ENCODE results near the gene MANEAL.

MANEAL gene

GRCh38 chr1:37839676-37840075 is 46.0 kb downstream of the MANEAL start:
- Histone ChIP-seq H3K9ac (ENCODE audit: low read length) (no peak overlapping the region), H3K79me2 (ENCODE audit: insufficient read depth, low read length) (no peaks in the 10 kb centered on the region), H4K20me1 (ENCODE audit: insufficient read depth, low read length) (no peaks in the 10 kb centered on the region), H3K9me2 (ENCODE audit: low read depth, low read length) (no peaks in the 10 kb centered on the region), H3K4me1 (ENCODE audit: insufficient read depth, low read length, severe bottlenecking) (no peaks in the 10 kb centered on the region), H3K9me3 (ENCODE audit: low read length) (no peaks in the 10 kb centered on the region), H3K4me3 (ENCODE audit: low read depth, low read length, poor library complexity, severe bottlenecking) (no peak overlapping the region), H3K27me3 (ENCODE audit: insufficient read depth, low read length) (no peaks in the 10 kb centered on the region), H3K27ac (ENCODE audit: low read depth, low read length, poor library complexity, severe bottlenecking) (no peak overlapping the region), H2AFZ (ENCODE audit: low read length) (no peak overlapping the region), H3F3A (ENCODE audit: insufficient read depth, low read length) (no peaks in the 10 kb centered on the region), H3K4me2 (ENCODE audit: low read length) (no peak overlapping the region), H3K36me3 (ENCODE audit: insufficient read depth, low read length) (peaks cover 46% of the 10 kb centered on the region)
- no peak for TF ChIP-seq EZH2 (IDR thresholded peaks at IDR 0.05; ENCODE audit: borderline replicate concordance, low read length)
- TF ChIP-seq, protein P1, sequence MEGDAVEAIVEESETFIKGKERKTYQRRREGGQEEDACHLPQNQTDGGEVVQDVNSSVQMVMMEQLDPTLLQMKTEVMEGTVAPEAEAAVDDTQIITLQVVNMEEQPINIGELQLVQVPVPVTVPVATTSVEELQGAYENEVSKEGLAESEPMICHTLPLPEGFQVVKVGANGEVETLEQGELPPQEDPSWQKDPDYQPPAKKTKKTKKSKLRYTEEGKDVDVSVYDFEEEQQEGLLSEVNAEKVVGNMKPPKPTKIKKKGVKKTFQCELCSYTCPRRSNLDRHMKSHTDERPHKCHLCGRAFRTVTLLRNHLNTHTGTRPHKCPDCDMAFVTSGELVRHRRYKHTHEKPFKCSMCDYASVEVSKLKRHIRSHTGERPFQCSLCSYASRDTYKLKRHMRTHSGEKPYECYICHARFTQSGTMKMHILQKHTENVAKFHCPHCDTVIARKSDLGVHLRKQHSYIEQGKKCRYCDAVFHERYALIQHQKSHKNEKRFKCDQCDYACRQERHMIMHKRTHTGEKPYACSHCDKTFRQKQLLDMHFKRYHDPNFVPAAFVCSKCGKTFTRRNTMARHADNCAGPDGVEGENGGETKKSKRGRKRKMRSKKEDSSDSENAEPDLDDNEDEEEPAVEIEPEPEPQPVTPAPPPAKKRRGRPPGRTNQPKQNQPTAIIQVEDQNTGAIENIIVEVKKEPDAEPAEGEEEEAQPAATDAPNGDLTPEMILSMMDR (IDR thresholded peaks at IDR 0.05; ENCODE audit: low read length) = no peak

DNA sequence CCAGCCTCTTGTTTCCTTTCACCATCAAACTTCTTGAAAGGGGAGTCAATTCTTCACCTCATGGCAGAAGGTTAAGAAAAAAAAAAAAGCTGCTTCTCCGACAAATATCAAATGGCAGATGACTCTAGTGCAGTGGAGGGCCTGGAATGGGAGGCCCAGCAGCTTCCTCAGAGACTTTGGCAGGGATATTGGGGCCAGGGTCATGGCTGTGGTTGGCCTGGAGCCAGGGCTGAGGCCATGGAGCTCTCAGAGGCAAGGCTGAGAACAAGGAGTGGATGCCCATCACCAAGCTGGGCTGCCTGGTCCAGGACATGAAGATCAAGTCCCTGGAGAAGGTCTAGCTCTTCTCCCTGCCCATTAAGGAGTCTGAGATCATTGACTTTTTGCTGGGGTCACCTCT is 47.1 kb downstream of the MANEAL start:
- Histone ChIP-seq H3K79me2 (ENCODE audit: insufficient read depth, low read length) (no peaks in the 10 kb centered on the region), H3K9me2 (ENCODE audit: low read depth, low read length) (no peaks in the 10 kb centered on the region), H3K9ac (ENCODE audit: low read length) (no peak overlapping the region)

DNA sequence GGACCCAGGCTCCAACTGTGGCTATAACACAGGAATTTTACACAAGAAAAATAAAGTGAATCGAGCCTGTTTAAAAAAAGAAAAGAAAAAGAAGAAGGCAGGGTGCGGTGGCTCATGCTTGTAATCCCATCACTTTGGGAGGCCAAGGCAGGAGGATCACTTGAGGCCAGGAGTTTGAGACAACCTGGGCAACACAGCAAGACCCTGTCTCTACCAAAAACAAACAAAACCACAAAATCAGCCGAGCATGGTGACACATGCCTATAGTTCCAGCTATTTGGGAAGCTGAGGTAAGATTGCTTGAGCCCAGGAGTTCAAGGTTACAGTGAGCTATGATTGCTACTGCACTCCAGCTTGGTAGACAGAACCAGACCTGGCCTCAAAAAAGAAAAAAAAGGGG is 48.0 kb downstream of the MANEAL start:
- H3K79me2 ChIP-seq (ENCODE audit: insufficient read depth, low read length) = no peaks in the 10 kb centered on the region
- H2AFZ ChIP-seq (ENCODE audit: low read length) = no peak overlapping the region
- H3K27me3 ChIP-seq (ENCODE audit: insufficient read depth, low read length) = no peaks in the 10 kb centered on the region
- H3K4me3 ChIP-seq (ENCODE audit: low read depth, low read length, poor library complexity, severe bottlenecking) = no peak overlapping the region
- no peaks in the 10 kb centered on the region for H3K4me1 ChIP-seq (ENCODE audit: insufficient read depth, low read length, severe bottlenecking)
- TF ChIP-seq EZH2 (IDR thresholded peaks at IDR 0.05; ENCODE audit: borderline replicate concordance, low read length) = no peak
- TF ChIP-seq, protein P1 (IDR thresholded peaks at IDR 0.05; ENCODE audit: low read length) = no peak
- no peaks in the 10 kb centered on the region for H3K9me3 ChIP-seq (ENCODE audit: low read length)
- H3K4me2 ChIP-seq (ENCODE audit: low read length) = no peak overlapping the region
- H3F3A ChIP-seq (ENCODE audit: insufficient read depth, low read length) = no peaks in the 10 kb centered on the region
- H3K36me3 ChIP-seq (ENCODE audit: insufficient read depth, low read length) = peaks cover 32% of the 10 kb centered on the region
- no peaks in the 10 kb centered on the region for H3K9me2 ChIP-seq (ENCODE audit: low read depth, low read length)
- no peak overlapping the region for H3K9ac ChIP-seq (ENCODE audit: low read length)
- no peak overlapping the region for H3K27ac ChIP-seq (ENCODE audit: low read depth, low read length, poor library complexity, severe bottlenecking)
- no peaks in the 10 kb centered on the region for H4K20me1 ChIP-seq (ENCODE audit: insufficient read depth, low read length)

More for the DNA sequence above, 47.1 kb downstream of the MANEAL start:
- H3K4me3 ChIP-seq (ENCODE audit: low read depth, low read length, poor library complexity, severe bottlenecking) = no peak overlapping the region
- no peaks in the 10 kb centered on the region for H3K27me3 ChIP-seq (ENCODE audit: insufficient read depth, low read length)
- H3K4me2 ChIP-seq (ENCODE audit: low read length) = no peak overlapping the region
- no peaks in the 10 kb centered on the region for H3F3A ChIP-seq (ENCODE audit: insufficient read depth, low read length)
- H2AFZ ChIP-seq (ENCODE audit: low read length) = no peak overlapping the region
- H3K9me3 ChIP-seq (ENCODE audit: low read length) = no peaks in the 10 kb centered on the region
- H4K20me1 ChIP-seq (ENCODE audit: insufficient read depth, low read length) = no peaks in the 10 kb centered on the region
- TF ChIP-seq, protein P1 (IDR thresholded peaks at IDR 0.05; ENCODE audit: low read length) = no peak
- TF ChIP-seq EZH2 (IDR thresholded peaks at IDR 0.05; ENCODE audit: borderline replicate concordance, low read length) = no peak
- no peak overlapping the region for H3K27ac ChIP-seq (ENCODE audit: low read depth, low read length, poor library complexity, severe bottlenecking)
- H3K4me1 ChIP-seq (ENCODE audit: insufficient read depth, low read length, severe bottlenecking) = no peaks in the 10 kb centered on the region
- H3K36me3 ChIP-seq (ENCODE audit: insufficient read depth, low read length) = peaks cover 35% of the 10 kb centered on the region
